A673 (cell line): ENCODE measurements around the gene IGFBPL1. TPM values are rescaled to one million over a fixed set of nuclear protein-coding genes. Genes with fewer than 3 reads are reported as not detected.

ENCODE experiments used
- BruUV-seq: library from RNA; stranded (reverse); fragments of 400-500 nt; replicated peaks from 2 replicates; lab custom pipeline; 2021; lab: Mats Ljungman, UMichigan
- CTCF ChIA-PET: fragments of 300-600 bp; sonication (Branson Sonifier 250); formaldehyde crosslinking; loops from one replicate; lab custom pipeline; 2022; ENCODE audit warnings: antibody characterized with exemption; lab: Charles Lee
- POLR2A ChIA-PET: fragments of 300-600 bp; sonication (Branson Sonifier 250); formaldehyde crosslinking; loops from one replicate; lab custom pipeline; 2022; ENCODE audit warnings: antibody characterized with exemption; ENCODE audit not compliant: low non-redundant PET; lab: Charles Lee
- DNase-seq: peaks from one replicate; pipeline ENCODE4 v3.0.0-alpha.2; 2015; ENCODE audit warnings: low spot score
- H3K27ac ChIP-seq: fragments of 200-600 bp; sonication (generic); 2 replicates; pipeline ENCODE4 v1.5.1; 2016; ENCODE audit warnings: mixed run types, low read depth, mild to moderate bottlenecking, mixed read lengths, antibody characterized with exemption, low read length; ENCODE audit not compliant: poor library complexity, severe bottlenecking
- H3K27me3 ChIP-seq: fragments of 200-600 bp; sonication (generic); replicated peaks from 2 replicates; pipeline ENCODE4 v1.6.1; 2017; ENCODE audit warnings: mixed run types, low read depth, mild to moderate bottlenecking, mixed read lengths, antibody characterized with exemption, low read length; ENCODE audit not compliant: insufficient read depth, poor library complexity
- H3K36me3 ChIP-seq: fragments of 200-600 bp; sonication (generic); 2 replicates; pipeline ENCODE4 v1.6.1; 2016; ENCODE audit warnings: mixed run types, mild to moderate bottlenecking, mixed read lengths, antibody characterized with exemption, low read length; ENCODE audit not compliant: insufficient read depth, poor library complexity, severe bottlenecking
- H3K4me1 ChIP-seq: fragments of 200-600 bp; sonication (generic); 2 replicates; pipeline ENCODE4 v1.6.1; 2017; ENCODE audit warnings: mixed run types, mild to moderate bottlenecking, mixed read lengths, antibody characterized with exemption, low read length; ENCODE audit not compliant: insufficient read depth, poor library complexity, severe bottlenecking
- H3K4me3 ChIP-seq: fragments of 200-600 bp; sonication (generic); 2 replicates; pipeline ENCODE4 v1.5.1; 2016; ENCODE audit warnings: low read depth, mixed run types, mild to moderate bottlenecking, mixed read lengths, low read length; ENCODE audit not compliant: poor library complexity, severe bottlenecking
- H3K9me3 ChIP-seq: fragments of 200-600 bp; sonication (generic); 2 replicates; pipeline ENCODE4 v1.6.1; 2016; ENCODE audit warnings: mixed run types, low read depth, mild to moderate bottlenecking, mixed read lengths, antibody characterized with exemption, low read length; ENCODE audit not compliant: poor library complexity, severe bottlenecking
- EZH2 ChIP-seq: fragments of 200-600 bp; sonication (generic); IDR thresholded peaks from 2 replicates; pipeline ENCODE4 v1.6.1; 2017; ENCODE audit warnings: borderline replicate concordance, low read depth, mild to moderate bottlenecking, mixed read lengths, antibody characterized with exemption, low read length; ENCODE audit not compliant: poor library complexity, severe bottlenecking
- intact Hi-C: fragments of 100-400 bp; cut with micrococcal nuclease; formaldehyde crosslinking; loops from one replicate; pipeline ENCODE4 v1.10.0; 2022; ENCODE audit not compliant: unreplicated experiment
- total RNA-seq: library from RNA; stranded (reverse); gene quantifications from 2 replicates; pipeline ENCODE4 v1.2.3, GENCODE V29; 2021
- TF ChIP-seq, protein P1 (sequence below): fragments of 300-800, 200-600 bp; sonication (generic); conservative IDR thresholded peaks from 2 replicates; pipeline ENCODE4 v1.5.1; 2017; ENCODE audit warnings: low read depth, mild to moderate bottlenecking, antibody characterized with exemption, low read length, moderate library complexity, mixed read lengths

IGFBPL1 gene
- total RNA-seq, 1 experiment from 2014 or later = 0.90 TPM

DNA sequence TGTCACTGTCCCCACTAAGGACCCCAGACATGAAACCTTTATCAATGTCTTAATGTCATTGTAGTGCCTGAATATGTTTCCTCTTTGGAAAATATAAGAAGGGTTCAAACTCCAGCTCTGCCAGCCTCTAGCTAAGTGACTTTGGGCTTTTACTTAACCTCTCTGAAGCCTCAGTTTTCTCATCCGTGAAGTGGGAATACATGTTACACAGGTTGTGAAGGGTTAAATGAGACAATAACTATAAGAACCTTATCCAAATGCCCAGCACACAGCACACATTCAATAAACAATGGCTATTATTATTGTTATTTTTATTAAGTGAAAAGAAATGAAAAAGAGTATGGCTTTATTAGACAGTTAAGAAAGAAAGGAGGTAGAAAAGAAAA, 15.7 kb upstream of the IGFBPL1 start:
- Histone ChIP-seq H3K27me3 (peaks cover 2% of the 10 kb centered on the region), H3K9me3 (no peaks in the 10 kb centered on the region), H3K4me1 (no peaks in the 10 kb centered on the region), H3K27ac (no peak overlapping the region), H3K36me3 (no peaks in the 10 kb centered on the region), H3K4me3 (no peak overlapping the region)
- no TSS peak for BruUV-seq
- CTCF ChIA-PET = no interaction called here
- no peak for TF ChIP-seq EZH2
- TF ChIP-seq, protein P1, sequence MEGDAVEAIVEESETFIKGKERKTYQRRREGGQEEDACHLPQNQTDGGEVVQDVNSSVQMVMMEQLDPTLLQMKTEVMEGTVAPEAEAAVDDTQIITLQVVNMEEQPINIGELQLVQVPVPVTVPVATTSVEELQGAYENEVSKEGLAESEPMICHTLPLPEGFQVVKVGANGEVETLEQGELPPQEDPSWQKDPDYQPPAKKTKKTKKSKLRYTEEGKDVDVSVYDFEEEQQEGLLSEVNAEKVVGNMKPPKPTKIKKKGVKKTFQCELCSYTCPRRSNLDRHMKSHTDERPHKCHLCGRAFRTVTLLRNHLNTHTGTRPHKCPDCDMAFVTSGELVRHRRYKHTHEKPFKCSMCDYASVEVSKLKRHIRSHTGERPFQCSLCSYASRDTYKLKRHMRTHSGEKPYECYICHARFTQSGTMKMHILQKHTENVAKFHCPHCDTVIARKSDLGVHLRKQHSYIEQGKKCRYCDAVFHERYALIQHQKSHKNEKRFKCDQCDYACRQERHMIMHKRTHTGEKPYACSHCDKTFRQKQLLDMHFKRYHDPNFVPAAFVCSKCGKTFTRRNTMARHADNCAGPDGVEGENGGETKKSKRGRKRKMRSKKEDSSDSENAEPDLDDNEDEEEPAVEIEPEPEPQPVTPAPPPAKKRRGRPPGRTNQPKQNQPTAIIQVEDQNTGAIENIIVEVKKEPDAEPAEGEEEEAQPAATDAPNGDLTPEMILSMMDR = no peak
- POLR2A ChIA-PET = no interaction called here
- DNase-seq = no peak
- intact Hi-C loops = loop anchor here (10.0 kb wide), 2 partner anchors 155 to 525 kb away; no protein-coding TSS in a partner anchor

DNA sequence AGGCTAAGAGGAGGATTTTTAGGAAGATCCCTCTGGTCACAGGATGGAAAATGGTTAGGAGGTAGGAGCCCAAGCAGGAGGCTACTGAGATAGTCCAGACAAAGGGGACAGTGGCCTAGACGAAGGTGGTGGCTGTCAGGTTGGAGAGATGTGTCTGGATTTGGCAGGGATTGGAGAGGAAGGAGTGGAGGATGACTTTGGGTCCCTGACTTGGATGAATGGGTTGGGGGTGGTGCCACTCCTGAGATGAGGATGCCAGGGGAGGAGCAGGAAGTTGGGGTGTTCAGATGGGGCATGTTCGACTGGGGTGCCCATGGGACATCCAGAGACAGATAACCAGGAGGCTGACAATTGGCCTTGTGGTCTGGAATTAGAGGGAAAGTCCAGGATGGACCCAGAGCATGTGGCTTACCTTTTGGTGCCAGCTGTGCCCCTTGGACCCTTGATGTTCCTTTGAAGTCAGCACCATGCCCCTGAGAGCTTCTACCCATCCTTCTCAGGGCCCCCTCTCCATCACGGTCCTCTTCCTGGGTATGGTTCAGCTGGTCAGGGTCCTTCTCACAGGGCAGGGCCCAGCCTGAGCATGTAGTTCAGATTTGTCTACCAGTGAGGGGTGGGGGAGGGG, 15.1 kb upstream of the IGFBPL1 start:
- ChIA-PET POLR2A (no interaction called here), CTCF (no interaction called here)
- Histone ChIP-seq H3K4me3 (no peak overlapping the region), H3K27me3 (no peaks in the 10 kb centered on the region), H3K9me3 (no peaks in the 10 kb centered on the region), H3K36me3 (no peaks in the 10 kb centered on the region), H3K4me1 (no peaks in the 10 kb centered on the region), H3K27ac (no peak overlapping the region)
- intact Hi-C loops = loop anchor here (10.0 kb wide), 1 partner anchor 525 kb away; no protein-coding TSS in a partner anchor
- DNase-seq = no peak
- TF ChIP-seq EZH2 = no peak
- TF ChIP-seq, protein P1 = no peak
- no TSS peak for BruUV-seq

DNA sequence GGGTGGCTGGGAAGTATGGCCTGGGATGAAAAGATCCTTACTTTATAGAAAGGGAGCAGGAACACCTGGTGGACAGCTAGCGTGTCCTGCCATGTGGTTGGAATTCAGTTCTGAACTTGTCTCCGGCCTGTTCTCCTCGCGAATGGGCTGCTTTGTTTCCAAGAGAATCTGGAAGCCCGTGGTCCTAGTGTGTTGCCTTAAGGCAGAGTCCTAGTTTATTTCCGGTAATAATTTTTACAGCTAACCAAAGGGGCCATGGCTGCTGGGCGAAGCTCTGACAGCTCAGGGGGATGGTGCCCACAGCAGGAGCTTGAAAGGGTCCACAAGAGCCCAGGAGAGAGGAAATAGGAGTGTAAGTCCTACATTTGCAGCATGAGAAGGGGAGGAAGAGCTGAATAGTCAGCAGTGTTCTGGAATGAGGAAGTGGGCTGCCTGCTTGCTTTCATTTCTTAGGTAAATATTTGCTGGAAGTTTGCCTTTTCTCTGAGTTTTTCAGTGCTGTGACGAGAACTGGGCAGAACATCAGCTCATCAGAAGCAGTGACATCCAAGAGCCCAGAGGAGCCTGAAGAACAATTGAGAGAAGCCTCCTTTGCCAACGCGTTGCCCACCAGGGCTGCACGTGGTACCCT, 13.1 kb upstream of the IGFBPL1 start:
- no TSS peak for BruUV-seq
- no peak for DNase-seq
- ChIA-PET POLR2A (no interaction called here), CTCF (no interaction called here)
- H3K27ac ChIP-seq = no peak overlapping the region
- H3K36me3 ChIP-seq = no peaks in the 10 kb centered on the region
- H3K4me1 ChIP-seq = no peaks in the 10 kb centered on the region
- H3K9me3 ChIP-seq = no peaks in the 10 kb centered on the region
- no peak overlapping the region for H3K4me3 ChIP-seq
- intact Hi-C loops = loop anchor here (10.0 kb wide), 1 partner anchor 523 kb away; no protein-coding TSS in a partner anchor
- no peaks in the 10 kb centered on the region for H3K27me3 ChIP-seq
- TF ChIP-seq, protein P1 = no peak
- TF ChIP-seq EZH2 = no peak
